Retina (tissue), 1 donor: ENCODE results near the gene IQCH.
A peak's percentile ranks its signal among the peaks of the same experiment; 100 is the strongest.
"Not testable (repeated sequence)": the region's sequence is repeated elsewhere in the genome, so short reads cannot be mapped to it uniquely, and the experiment has no call there.

ENCODE experiments used
- DNase-seq: peaks from one replicate; pipeline ENCODE4 v3.0.0-alpha.2; 2016

Gene IQCH

GRCh38 chr15:67401336-67401735 is 146.8 kb downstream of the IQCH start:
- no peak for DNase-seq

GRCh38 chr15:67403428-67404154 is 149.0 kb downstream of the IQCH start:
- no peak for DNase-seq

GRCh38 chr15:67405208-67406191 is 150.9 kb downstream of the IQCH start:
- DNase-seq = no peak

GRCh38 chr15:67406257-67406861 is 151.8 kb downstream of the IQCH start:
- no peak for DNase-seq

- DNase-seq = no peak
These were observed 153.2 kb downstream of the IQCH start for GRCh38 chr15:67407786-67408185.

GRCh38 chr15:67409175-67409574 is 154.6 kb downstream of the IQCH start:
- no peak for DNase-seq

GRCh38 chr15:67411486-67411885 is 156.9 kb downstream of the IQCH start:
- no peak for DNase-seq

GRCh38 chr15:67413770-67414390 is 159.3 kb downstream of the IQCH start:
- DNase-seq = no peak

GRCh38 chr15:67415181-67415580 is 160.6 kb downstream of the IQCH start:
- DNase-seq = no peak

- no peak for DNase-seq
These were observed 162.3 kb downstream of the IQCH start for GRCh38 chr15:67416891-67417290.

- no peak for DNase-seq
These were observed 165.1 kb downstream of the IQCH start for GRCh38 chr15:67419705-67420104.

GRCh38 chr15:67420137-67420536 is 165.6 kb downstream of the IQCH start:
- no peak for DNase-seq

GRCh38 chr15:67421105-67421504 is 166.5 kb downstream of the IQCH start:
- no peak for DNase-seq

- DNase-seq = no peak
These were observed 167.7 kb downstream of the IQCH start for GRCh38 chr15:67422296-67422695.

- DNase-seq = peak; percentile 44
These were observed 179.0 kb downstream of the IQCH start for GRCh38 chr15:67433495-67434099.

- not testable (repeated sequence) for DNase-seq
These were observed 182.0 kb downstream of the IQCH start for GRCh38 chr15:67436351-67437250.

- no peak for DNase-seq
These were observed 189.5 kb downstream of the IQCH start for GRCh38 chr15:67444100-67444499.

- DNase-seq = no peak
These were observed 191.9 kb downstream of the IQCH start for GRCh38 chr15:67446449-67446848.

GRCh38 chr15:67448372-67448771 is 193.8 kb downstream of the IQCH start:
- DNase-seq = not testable (repeated sequence)

GRCh38 chr15:67453703-67454102 is 199.1 kb downstream of the IQCH start:
- DNase-seq = not testable (repeated sequence)
